Stomach smooth muscle (tissue), 2 donors: ENCODE data around the gene PCMT1.

Experiments used
- H3K27ac ChIP-seq: one replicate; pipeline ENCODE4 v1.7.0; 2013; ENCODE audit warnings: mild to moderate bottlenecking, low read length, inconsistent platforms
- H3K27me3 ChIP-seq, 2 donors: one replicate each; pipeline ENCODE4 v1.7.0; 2013; ENCODE audit warnings: low read length in 2 of 2; ENCODE audit not compliant: insufficient read depth in 2 of 2, control insufficient read depth in 1 of 2
- H3K36me3 ChIP-seq, 2 donors: one replicate each; pipeline ENCODE4 v1.7.0; 2013; ENCODE audit warnings: low read length in 2 of 2; ENCODE audit not compliant: control insufficient read depth in 2 of 2, insufficient read depth in 2 of 2
- H3K4me1 ChIP-seq: one replicate; pipeline ENCODE4 v1.7.0; 2013; ENCODE audit warnings: low read length; ENCODE audit not compliant: control insufficient read depth, insufficient read depth
- H3K4me3 ChIP-seq, 2 donors: one replicate each; pipeline ENCODE4 v1.7.0; 2013; ENCODE audit warnings: low read length in 2 of 2
- H3K9ac ChIP-seq, 2 donors: one replicate each; pipeline ENCODE4 v1.7.0; 2013; ENCODE audit warnings: low read length in 2 of 2, mild to moderate bottlenecking in 1 of 2
- H3K9me3 ChIP-seq, 2 donors: one replicate each; pipeline ENCODE4 v1.7.0; 2013; ENCODE audit warnings: low read length in 2 of 2; ENCODE audit not compliant: control insufficient read depth in 2 of 2
- donor health status: healthy.
- donor health status: Pancreatic carcinoma.

The PCMT1 gene

DNA sequence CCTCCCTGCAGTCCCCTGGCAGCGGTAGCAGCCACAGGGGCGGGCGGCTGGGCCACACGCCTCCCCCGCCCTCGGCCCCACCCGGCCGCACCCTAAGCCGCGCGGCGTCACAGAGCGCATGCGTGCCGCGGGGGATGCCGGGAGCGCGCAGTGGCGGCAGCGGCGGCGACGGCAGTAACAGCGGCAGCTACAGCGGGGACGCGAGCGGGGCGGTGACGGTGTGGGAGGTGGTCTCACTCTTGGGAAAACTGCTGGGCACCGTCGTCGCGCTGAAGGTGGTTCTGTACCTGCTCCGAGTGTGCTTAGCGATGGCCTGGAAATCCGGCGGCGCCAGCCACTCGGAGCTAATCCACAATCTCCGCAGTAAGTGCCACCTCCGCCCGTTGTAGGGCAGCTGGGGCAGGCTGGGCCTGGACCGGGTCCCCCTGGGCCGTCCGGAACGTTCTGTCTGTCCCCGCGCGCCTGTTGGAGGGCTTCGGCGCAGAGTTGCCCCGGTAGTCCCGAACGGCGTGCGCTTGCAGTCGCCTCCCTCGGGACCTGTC lies at the start of gene PCMT1:
Gene PCMT1, plus strand, starts transcription at position 148 of the 542 bp plus-strand sequence. Its CDS starts 161 bp downstream, at position 309.
- H3K4me1 ChIP-seq, result peaks cover 22% of the 10 kb centered on the region
- H3K27me3 ChIP-seq, result no peaks in the 10 kb centered on the region
- peak within 1 kb of the TSS; percentile 70 for H3K27ac ChIP-seq
- H3K36me3 ChIP-seq, result no peaks in the 10 kb centered on the region
- peak within 1 kb of the TSS; percentile 75 to 93 for H3K4me3 ChIP-seq
- H3K9ac ChIP-seq, result peak within 1 kb of the TSS; percentile 89 to 93
- no peaks in the 10 kb centered on the region for H3K9me3 ChIP-seq

- Histone ChIP-seq H3K4me3 (no peak overlapping the region), H3K27me3 (no peaks in the 10 kb centered on the region), H3K4me1 (peaks cover 6% of the 10 kb centered on the region), H3K36me3 (no peaks in the 10 kb centered on the region), H3K27ac (no peak overlapping the region), H3K9me3 (no peaks in the 10 kb centered on the region), H3K9ac (no peak overlapping the region)
These were observed 47.8 kb upstream of the PCMT1 start for GRCh38 chr6:149701714-149702113.

DNA sequence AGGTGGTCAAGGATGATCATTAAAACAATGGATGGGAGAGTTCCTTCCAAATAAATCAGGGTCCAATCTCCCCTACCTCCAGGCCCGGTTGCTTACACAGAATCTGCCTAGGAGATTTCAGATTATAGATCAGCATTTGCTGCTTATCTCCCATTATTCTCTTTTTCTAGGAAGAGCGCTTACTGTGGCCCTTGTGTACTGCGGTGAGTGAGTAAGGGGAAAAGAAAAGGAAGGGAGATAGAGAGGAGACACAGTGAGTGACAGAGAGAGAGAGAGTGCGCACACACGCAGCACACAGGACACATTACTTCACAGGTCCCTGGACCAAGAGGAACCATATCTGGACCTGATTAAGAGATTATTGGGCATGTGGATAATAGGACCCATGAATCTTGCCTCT lies 37.8 kb upstream of the PCMT1 start:
- peaks cover 5% of the 10 kb centered on the region for H3K4me1 ChIP-seq
- H3K36me3 ChIP-seq, result no peaks in the 10 kb centered on the region
- H3K4me3 ChIP-seq, result no peak overlapping the region
- no peaks in the 10 kb centered on the region for H3K9me3 ChIP-seq
- H3K27me3 ChIP-seq, result no peaks in the 10 kb centered on the region
- no peak overlapping the region for H3K27ac ChIP-seq
- no peak overlapping the region for H3K9ac ChIP-seq

- Histone ChIP-seq H3K27ac (no peak overlapping the region), H3K4me3 (no peak overlapping the region), H3K9ac (no peak overlapping the region), H3K27me3 (no peaks in the 10 kb centered on the region), H3K9me3 (no peaks in the 10 kb centered on the region), H3K36me3 (no peaks in the 10 kb centered on the region), H3K4me1 (peaks cover 2% of the 10 kb centered on the region)
These were observed 35.1 kb upstream of the PCMT1 start for GRCh38 chr6:149714442-149714841.

DNA sequence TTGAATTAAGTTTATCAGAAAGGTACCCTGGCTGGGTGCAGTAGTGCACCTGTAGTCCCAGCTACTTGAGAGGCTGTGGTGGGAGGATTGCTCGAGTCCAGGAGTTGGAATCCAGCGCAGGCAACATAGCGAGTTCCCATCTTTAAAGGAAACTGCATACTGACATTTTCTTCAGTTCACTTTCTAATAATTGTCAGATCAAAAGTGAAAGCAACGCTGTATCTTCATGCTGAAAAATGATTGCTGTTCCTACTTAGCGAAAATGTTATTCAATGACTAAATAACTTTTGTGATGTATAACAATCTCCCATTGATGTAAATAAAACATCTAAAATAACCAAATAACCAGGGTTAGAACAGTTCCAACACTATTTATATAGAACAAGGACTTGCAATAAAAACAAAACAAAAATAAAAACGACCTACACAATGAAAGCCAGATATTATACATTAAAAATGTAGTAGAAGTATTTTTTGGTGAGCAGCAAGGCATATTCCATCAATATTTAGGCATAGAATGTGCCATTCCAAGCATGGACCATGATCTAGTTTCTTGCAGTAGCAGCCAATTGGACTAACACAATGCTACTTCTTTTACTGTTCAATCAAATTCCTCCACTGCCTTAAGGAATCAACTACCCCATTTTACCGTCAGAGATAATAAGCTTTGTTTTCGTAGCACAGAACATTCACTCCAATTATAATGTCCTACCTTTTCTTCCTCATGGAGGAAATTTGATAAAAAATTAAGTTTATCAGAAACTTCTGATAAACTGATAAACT lies 33.2 kb upstream of the PCMT1 start:
- Histone ChIP-seq H3K27ac (no peak overlapping the region), H3K4me3 (peak overlapping the region; percentile 78 to 94), H3K27me3 (no peaks in the 10 kb centered on the region), H3K9me3 (no peaks in the 10 kb centered on the region), H3K36me3 (no peaks in the 10 kb centered on the region), H3K4me1 (peaks cover 2% of the 10 kb centered on the region), H3K9ac (peak overlapping the region; percentile 22 to 95)

- Histone ChIP-seq H3K4me3 (peak overlapping the region; percentile 78 to 94), H3K27me3 (no peaks in the 10 kb centered on the region), H3K27ac (peak overlapping the region; percentile 99), H3K4me1 (peaks cover 2% of the 10 kb centered on the region), H3K9ac (peak overlapping the region; percentile 95 to 99), H3K36me3 (no peaks in the 10 kb centered on the region), H3K9me3 (no peaks in the 10 kb centered on the region)
These were observed 32.3 kb upstream of the PCMT1 start for GRCh38 chr6:149717255-149717587.

DNA sequence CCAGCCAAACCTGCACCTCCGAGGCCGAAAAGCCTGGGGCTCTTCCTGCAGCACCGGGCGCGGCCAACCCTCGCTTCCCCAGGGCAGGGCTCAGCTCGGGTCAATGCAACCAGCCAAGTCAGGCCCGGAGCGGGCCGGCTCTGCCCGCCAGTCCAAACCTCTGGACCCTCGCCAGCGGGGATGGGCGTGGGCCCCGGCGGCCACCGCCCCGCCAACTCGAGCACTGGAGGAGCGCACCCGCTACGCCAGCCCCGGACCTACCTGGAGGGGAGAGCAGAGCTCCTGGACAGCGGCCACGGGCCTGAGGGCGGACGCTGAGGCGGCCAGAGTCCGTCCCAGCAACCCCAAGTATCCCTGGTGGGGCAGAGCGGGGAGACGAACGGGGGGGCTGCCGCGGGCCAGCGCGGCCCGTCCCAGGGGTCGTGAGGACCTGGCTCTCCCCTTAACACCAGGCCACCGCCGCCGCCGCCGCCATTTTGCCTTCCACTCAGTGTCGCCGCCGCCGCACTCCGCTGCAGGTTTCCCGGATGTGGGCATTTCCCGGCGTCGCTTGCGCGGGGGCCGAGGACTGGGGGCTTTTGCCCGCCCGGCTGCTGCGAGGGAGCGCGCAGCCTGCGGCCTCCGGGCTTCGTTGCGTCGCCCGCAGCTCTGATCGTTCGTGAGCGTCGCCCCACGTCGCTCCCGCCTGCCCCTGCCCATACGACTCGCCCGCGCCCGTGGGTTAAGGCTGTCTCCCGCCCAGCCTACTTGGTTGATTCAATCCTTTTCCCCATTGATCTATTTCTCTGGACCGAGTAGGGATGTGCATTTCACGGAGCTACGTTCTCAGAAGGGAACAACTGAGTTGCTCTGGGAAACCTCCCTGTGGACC lies 31.7 kb upstream of the PCMT1 start, which contains the start of gene LATS1:
Gene LATS1, minus strand, starts transcription at position 514 of the 871 bp plus-strand sequence. CDS start 15,975 bp downstream, outside the sequence.
- Histone ChIP-seq H3K36me3 (no peaks in the 10 kb centered on the region), H3K4me3 (peak within 1 kb of the TSS; percentile 78 to 94), H3K27ac (peak within 1 kb of the TSS; percentile 99), H3K27me3 (no peaks in the 10 kb centered on the region), H3K9ac (peak within 1 kb of the TSS; percentile 95 to 99), H3K4me1 (peaks cover 2% of the 10 kb centered on the region), H3K9me3 (no peaks in the 10 kb centered on the region)

GRCh38 chr6:149719531-149719930 lies 30.0 kb upstream of the PCMT1 start:
- Histone ChIP-seq H3K27me3 (no peaks in the 10 kb centered on the region), H3K27ac (no peak overlapping the region), H3K9ac (no peak overlapping the region), H3K9me3 (no peaks in the 10 kb centered on the region), H3K36me3 (no peaks in the 10 kb centered on the region), H3K4me1 (peaks cover 2% of the 10 kb centered on the region), H3K4me3 (no peak overlapping the region)

- Histone ChIP-seq H3K9ac (no peak overlapping the region), H3K27ac (no peak overlapping the region), H3K4me1 (no peaks in the 10 kb centered on the region), H3K4me3 (no peak overlapping the region), H3K27me3 (no peaks in the 10 kb centered on the region), H3K36me3 (peaks cover 0 to 9% of the 10 kb centered on the region in 2 donors), H3K9me3 (no peaks in the 10 kb centered on the region)
These were observed 26.3 kb upstream of the PCMT1 start for GRCh38 chr6:149723262-149723661.

DNA sequence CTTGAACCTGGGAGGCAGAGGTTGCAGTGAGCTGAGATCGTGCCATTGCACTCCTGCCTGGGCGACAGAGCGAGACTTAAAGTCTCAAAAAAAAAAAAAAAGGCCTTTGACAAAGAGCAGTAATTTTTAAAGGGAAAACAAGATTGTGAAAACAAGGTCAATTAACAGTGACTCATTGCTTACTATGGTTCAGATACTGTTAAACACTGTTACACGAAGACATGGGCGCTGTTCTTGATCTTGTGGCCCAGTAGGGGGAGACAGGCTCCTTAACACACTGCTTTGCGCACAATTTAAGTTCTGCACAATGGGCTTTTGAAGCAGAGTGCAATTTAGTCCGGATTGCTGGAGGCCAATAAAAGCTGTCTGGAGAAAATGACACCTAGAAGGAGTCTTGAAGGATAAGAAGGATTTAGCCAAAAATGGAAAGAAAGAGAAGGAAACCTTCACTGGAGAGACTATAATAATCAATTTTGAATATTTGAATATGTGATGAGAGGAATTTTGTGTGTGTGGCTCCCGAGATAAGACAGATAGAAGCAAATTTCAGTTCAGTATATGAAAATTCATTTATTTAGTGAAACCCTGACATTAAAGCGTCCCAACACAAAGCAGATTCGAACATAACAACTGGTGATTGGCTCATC lies 25.6 kb upstream of the PCMT1 start:
- Histone ChIP-seq H3K9ac (no peak overlapping the region), H3K36me3 (peaks cover 0 to 13% of the 10 kb centered on the region in 2 donors), H3K9me3 (no peaks in the 10 kb centered on the region), H3K4me3 (no peak overlapping the region), H3K27me3 (no peaks in the 10 kb centered on the region), H3K27ac (no peak overlapping the region), H3K4me1 (no peaks in the 10 kb centered on the region)
